Kidney glomerular epithelial cell (primary cell): ENCODE results near the gene KLHL12.
"Not testable (repeated sequence)": the region's sequence is repeated elsewhere in the genome, so short reads cannot be mapped to it uniquely, and the experiment has no call there.

Experiments used
- DNase-seq: peaks from one replicate; lab custom pipeline; 2025; lab: John Stamatoyannopoulos, UW

The KLHL12 gene

DNA sequence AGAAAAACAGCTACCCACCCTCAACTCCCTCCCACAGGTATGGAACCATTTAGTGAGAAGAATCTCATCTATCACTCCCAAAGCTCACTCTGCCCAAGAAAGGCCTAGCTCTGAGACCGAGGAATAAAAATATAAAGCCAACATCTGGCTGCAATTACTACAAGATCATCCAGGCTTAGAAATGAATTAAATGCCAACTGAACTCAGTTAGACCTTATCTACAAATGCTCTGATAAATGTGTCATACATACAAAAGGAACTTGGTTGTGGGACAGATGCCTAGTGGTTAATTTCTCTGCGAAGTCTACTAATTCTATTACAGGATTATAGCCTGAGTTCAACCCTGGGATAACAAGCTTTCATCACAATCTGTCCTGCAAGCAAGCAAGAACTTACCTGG is 24.4 kb upstream of the KLHL12 start:
- DNase-seq, result no peak

- DNase-seq, result no peak
Measured at GRCh38 chr1:202945483-202945882, 18.4 kb upstream of the KLHL12 start.

DNA sequence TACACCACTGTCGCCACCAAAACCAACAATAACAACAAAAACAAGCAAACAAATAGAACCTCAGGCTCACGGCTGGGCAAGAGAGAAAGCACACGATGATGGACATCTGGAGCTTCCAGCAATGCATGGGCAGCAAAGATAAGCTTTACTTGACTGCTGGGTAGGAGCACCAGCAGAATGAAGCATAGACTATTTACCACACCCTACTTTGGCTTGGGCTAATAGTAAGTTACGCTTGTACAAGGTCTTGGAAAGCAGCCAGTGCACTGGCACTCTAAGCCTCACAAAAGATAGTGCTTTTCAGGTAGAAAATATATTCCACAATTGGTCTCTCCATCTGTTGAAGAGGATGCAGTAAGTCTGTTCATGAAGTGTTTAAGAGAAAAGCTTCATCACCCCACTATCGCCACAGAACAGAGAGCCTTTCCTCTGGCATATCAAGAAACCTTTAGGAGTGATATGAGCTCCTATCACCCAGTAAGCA is 17.4 kb upstream of the KLHL12 start:
- DNase-seq, result no peak

GRCh38 chr1:202942426-202942825 is 15.4 kb upstream of the KLHL12 start:
- no peak for DNase-seq

DNA sequence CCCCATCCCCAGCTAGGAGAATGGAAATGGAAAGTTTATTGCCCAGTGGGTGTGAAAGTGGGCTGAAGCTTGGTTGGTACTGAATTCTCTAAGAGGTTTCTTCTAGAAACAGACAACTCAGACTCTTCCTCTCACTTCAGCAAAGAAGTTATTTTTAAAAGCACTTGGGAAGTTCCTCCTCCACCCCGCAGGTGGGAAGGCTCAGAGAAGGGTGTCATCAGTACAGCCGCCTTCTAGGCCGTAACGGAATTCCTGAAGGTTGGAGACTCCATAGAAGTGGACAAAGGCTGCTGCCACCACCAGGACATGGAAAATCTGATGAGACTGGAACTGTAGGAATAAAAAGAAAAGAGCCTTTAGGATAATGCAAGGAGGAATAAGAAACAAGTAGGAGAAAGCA is 14.3 kb upstream of the KLHL12 start:
- DNase-seq, result no peak

DNA sequence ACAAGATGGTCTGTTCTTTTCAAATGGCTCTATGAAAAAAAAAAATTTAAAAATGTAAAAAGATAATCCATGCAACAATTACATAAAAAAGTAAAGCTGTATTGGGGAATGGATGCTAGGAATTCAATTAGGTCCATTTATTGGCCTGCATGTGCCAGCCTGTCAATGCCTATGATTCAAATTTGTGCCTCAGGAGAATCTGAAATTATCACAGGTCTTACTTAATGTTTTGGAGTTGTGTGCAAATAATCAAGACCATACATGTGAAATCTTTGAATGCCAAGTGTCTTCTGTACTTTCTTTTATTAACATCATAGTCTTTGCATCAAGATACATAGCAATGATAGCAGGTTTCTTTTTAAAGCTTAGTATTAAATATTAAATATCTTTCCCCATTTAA is 13.5 kb upstream of the KLHL12 start:
- DNase-seq, result no peak

GRCh38 chr1:202938287-202938925 is 11.4 kb upstream of the KLHL12 start:
- no peak for DNase-seq

- DNase-seq, result not testable (repeated sequence)
Measured at GRCh38 chr1:202936409-202936808, 9.4 kb upstream of the KLHL12 start.

GRCh38 chr1:202935844-202936243 is 8.8 kb upstream of the KLHL12 start:
- DNase-seq, result no peak

DNA sequence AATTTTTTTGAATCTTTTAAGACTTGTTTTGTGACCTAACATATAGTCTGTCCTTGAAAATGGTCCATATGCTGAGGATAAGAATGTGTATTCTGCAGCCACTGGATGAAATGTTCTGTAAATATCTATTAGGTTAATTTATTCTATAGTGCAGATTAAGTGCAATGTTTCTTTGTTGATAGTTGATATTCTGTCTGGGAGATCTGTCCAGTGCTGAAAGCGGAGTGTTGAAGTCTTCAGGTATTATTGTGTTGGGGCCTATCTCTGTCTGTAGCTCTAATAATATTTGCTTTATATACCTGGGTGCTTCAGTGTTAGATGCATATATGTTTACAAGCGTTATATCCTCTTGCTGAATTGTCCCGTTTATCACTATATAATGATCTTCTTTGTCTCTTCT is 7.7 kb upstream of the KLHL12 start:
- DNase-seq, result no peak

GRCh38 chr1:202932476-202932875 is 5.4 kb upstream of the KLHL12 start:
- DNase-seq, result no peak

DNA sequence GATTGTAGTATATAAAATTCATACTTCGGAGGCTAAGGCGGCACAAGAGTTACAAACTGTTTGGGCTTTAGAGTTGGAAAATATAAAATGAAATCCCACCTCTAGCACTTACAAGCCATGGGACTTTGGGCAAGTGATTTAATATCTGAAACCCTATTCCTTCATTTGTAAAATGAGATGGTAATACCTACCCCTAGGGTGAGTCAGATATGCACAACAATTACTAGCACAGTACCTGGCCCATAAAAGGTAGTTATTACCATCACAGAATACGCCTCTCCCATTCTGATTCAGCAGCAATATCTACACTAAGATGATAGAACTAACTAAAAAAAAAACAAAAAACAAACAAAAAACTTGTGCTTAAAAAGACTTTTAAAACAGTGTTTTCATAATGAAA is 3.5 kb downstream of the KLHL12 start:
- no peak for DNase-seq

DNA sequence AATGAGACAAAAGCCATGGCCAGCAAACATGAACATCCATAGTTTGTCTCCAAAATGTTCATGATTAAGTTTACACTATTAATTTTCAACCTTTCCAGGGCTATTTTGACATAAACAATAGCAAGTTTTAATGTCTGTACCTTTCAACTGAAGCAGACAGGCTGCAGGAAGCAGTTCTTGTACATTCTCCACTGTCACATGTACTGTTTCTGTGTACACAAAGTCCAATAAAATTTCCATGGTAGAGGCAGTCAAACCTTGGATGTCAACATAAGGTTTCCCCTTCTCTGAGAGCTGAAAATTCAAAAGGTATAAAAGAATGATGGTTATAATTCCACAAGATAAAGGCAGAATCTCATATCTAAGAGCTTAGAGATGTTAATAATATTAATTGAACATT is 7.4 kb downstream of the KLHL12 start:
- DNase-seq, result no peak

DNA sequence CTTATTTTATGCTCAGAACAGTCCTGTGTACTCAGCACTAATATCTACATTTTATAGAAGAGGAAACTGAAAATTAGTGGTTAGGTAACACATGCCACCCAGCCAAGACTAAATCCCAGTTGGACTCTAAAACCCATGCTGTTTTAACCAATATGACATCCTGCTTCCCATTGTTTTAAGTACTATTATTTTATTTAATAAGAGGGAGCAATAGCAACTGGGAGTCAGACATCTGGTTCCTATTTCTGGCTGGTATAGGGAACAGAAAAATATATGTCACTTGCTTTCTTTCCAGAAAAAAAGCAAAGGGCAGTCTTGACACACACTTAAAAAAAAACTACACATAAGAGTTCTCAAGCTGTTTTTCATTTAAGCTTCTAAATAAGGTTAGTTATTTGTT is 11.9 kb downstream of the KLHL12 start:
- DNase-seq, result no peak

- not testable (repeated sequence) for DNase-seq
Measured at GRCh38 chr1:202912476-202912875, 14.6 kb downstream of the KLHL12 start.

DNA sequence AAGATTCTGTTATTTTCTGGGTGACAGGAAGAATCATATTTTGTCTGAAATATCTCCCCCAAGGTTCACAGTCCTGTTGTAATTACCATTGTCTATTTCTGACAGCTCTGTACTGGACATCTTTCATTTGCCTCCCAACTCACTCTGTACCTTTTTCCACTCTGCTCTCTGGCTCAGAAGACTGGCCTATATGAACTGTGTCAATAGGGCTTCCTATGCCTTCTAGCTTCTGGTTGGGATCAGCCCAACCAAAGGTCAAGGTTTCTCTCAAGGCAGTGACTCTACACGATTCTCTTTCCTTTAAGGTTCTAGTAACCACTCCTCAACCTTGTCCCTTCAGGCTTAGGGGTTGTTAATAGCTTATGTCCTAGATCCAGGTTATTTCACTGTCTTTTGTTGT is 17.5 kb downstream of the KLHL12 start:
- DNase-seq, result no peak

DNA sequence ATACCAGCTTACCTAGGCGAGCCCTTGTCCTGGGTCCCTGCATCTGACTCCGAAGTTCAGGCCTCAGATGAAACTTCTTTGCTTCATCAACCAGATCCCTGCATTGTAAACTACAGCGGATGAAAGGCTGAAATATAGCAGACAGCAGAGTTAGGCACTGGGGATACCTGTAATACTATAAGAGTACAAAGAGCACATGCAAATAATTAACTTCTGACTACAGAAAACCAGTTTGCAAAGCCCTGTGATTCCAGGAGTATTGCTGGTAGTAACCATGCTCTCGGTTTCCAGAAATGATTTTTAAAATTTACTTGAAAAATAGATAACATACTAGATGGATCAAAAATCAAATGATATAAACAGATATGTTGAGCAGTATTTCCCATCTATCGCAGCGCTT is 18.0 kb downstream of the KLHL12 start:
- DNase-seq, result no peak

GRCh38 chr1:202905331-202905730 is 21.7 kb downstream of the KLHL12 start:
- no peak for DNase-seq

GRCh38 chr1:202903808-202904207 is 23.2 kb downstream of the KLHL12 start:
- DNase-seq, result not testable (repeated sequence)

- no peak for DNase-seq
Measured at GRCh38 chr1:202901555-202901954, 25.5 kb downstream of the KLHL12 start.

DNA sequence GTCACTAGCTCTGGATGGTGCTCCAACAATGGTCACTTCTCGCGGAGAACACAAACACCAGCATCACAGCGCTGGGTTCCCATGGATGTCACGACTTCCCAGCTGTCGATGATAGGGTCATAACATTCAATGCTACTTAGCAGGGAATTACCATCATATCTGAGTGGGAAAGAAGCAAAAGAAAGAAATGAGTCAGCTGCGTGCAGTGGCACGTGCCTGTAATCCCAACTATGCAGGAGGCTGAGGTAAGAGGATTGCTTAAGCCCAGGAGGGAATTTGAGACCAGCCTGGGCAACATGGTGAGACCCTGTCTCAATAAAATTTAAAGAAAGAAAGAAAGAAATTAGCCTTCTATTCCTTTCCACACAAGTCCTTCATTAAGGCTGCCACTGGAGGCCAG is 34.5 kb downstream of the KLHL12 start:
- DNase-seq, result no peak

GRCh38 chr1:202890392-202890791 is 36.6 kb downstream of the KLHL12 start:
- DNase-seq, result no peak

DNA sequence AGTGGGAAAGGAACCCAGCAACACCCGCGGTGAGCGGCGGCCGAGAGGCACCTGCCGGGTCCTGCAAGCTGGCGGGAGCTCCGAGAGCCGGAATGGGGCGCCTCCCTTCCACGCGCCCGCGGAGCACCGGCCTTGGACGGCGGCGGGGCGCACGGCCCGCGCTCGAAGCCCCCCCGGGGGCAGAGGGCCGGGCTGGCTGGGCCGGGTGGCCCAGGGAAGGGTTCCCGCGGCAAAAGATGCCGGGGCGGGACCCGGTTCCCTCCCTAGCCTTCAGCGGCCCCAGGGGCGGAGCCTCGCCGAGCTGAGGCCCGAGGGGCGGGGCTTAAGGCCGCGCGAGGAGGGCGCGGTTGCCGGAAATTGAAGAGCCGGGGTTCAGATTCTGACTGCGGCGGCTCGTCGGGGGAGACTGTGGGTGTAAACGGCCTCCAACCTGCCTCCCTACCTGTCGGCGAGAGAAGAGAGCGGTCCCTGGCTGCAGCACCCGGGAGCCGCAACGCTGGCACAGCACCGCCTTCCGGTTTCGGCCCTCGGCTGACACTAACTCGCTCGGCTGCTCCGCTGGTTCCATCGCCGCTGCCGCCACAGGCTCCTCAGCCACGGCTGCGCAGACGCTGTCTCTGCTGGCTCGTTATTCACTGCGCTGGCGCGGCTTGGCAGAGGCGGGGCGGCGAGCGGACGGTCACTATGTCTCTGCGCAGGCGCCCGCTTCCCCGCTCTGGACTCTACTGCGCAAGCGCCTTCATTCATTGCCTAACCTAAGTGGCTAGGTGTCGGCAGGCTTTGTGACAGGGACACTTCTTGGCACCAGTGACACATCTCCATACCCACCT is 38.3 kb downstream of the KLHL12 start, which contains the start of gene RABIF:
Gene RABIF (minus strand): TSS at position 619 of the 830 bp plus-strand sequence. CDS start 51 bp downstream, at position 568.
- peak; percentile 96 for DNase-seq

DNA sequence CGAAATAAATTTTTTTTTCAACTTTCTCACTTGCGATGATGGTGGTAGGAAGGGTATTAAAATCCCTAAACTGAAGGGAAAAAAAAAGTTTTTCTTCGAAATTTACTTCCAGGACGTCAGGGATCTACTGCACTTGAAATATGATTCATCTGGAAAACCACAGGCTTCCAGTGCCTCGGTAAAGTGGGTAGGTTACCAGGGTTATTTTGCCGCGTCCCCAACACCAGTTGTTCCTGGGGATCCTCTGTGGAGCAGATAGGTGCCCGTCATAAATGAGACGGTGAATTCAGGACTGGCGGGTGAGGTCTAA is 38.9 kb downstream of the KLHL12 start:
- DNase-seq, result peak; percentile 23
